ENCODE data around the gene CCDC178. TPM values are rescaled to one million over a fixed set of nuclear protein-coding genes. Genes with fewer than 3 reads are reported as not detected.

CCDC178 gene
- total and polyA plus RNA-seq, 2 donors (not counting 3 experiments of a cell fraction or from before 2014, with no cell fraction given): 0.80 to 1.6 TPM

- DNase-seq (ENCODE audit: low read depth, low spot score) (no peak), FAIRE-seq (no peak)
- no peaks in the 10 kb centered on the region for H3K4me1 ChIP-seq (ENCODE audit: control insufficient read depth, extremely low read depth, insufficient read depth, low read length)
- no peaks in the 10 kb centered on the region for H3K36me3 ChIP-seq (ENCODE audit: control insufficient read depth in 2 of 2, extremely low read depth in 1 of 2, insufficient read depth in 2 of 2, low read length in 2 of 2)
- intact Hi-C loops (cut with micrococcal nuclease): no loop called here
- no TSS peak for BruUV-seq (replicated peaks)
- H3K4me2 ChIP-seq (ENCODE audit: insufficient read depth, low read length): no peak overlapping the region
- H4K20me1 ChIP-seq (replicated peaks; ENCODE audit: control insufficient read depth, extremely low read depth, insufficient read depth, low read length): no peaks in the 10 kb centered on the region
- dilution Hi-C loops (cut with MboI; ENCODE audit: extremely low pct_ligation_motif_present, low sequenced_read_pairs): no loop called here
- no peaks in the 10 kb centered on the region for H3K27me3 ChIP-seq (ENCODE audit: control insufficient read depth in 2 of 2, insufficient read depth in 2 of 2, low read length in 2 of 2)
- no peak overlapping the region for H3K9ac ChIP-seq (replicated peaks; ENCODE audit: extremely low read depth, insufficient read depth, low read length)
- no peak for TF ChIP-seq POLR2A (IDR thresholded peaks at IDR 0.05; ENCODE audit: low read depth, low read length)
- TF ChIP-seq GATA2 (IDR thresholded peaks at IDR 0.05; ENCODE audit: insufficient read depth, insufficient read length, low read depth, low read length): no peak
- no peak for TF ChIP-seq EZH2 (IDR thresholded peaks at IDR 0.05; ENCODE audit: borderline replicate concordance, low read depth, low read length, severe bottlenecking)
- TF ChIP-seq FOS (IDR thresholded peaks at IDR 0.05; ENCODE audit: borderline replicate concordance, insufficient read depth, low read length): no peak
- H3K27ac ChIP-seq (ENCODE audit: insufficient read depth, low read depth, low read length): no peak overlapping the region
- ChIA-PET CTCF (no interaction called here), POLR2A (no interaction called here)
- no peaks in the 10 kb centered on the region for H3K9me1 ChIP-seq (replicated peaks; ENCODE audit: control insufficient read depth, extremely low read depth, insufficient read depth, low read length)
- H2AFZ ChIP-seq (ENCODE audit: low read depth, low read length): no peak overlapping the region
- H3K9me3 ChIP-seq (replicated peaks; ENCODE audit: control insufficient read depth, insufficient read depth, low read length): no peaks in the 10 kb centered on the region
- no peak overlapping the region for H3K4me3 ChIP-seq (replicated peaks in 1 of 3; ENCODE audit: insufficient read depth in 1 of 3, low read depth in 1 of 3, low read length in 3 of 3)
- no peaks in the 10 kb centered on the region for H3K79me2 ChIP-seq (ENCODE audit: control insufficient read depth, insufficient read depth, low read length)
These were observed 70.6 kb downstream of the CCDC178 start for GRCh38 chr18:33369711-33370449.

DNA sequence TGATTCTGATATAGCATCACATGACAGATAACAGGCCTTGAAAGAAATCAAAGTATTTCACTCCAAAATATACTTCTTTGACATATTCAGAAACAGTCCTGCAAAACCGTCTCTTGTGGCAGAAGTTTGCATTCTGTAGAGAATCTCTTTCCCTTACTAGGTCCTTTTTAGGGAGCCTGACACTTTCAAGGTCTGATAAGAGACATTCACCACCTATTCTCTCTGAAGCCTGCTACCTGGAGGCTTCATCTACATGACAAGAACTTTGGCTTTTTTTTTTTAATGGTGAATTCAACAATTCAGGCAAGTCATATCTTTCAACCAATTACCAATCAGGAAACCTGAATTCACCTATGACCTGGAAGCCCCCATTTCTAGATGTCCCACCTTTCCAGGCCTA lies 83.8 kb downstream of the CCDC178 start:
- no TSS peak for BruUV-seq (replicated peaks)
- H4K20me1 ChIP-seq (replicated peaks; ENCODE audit: control insufficient read depth, extremely low read depth, insufficient read depth, low read length): no peaks in the 10 kb centered on the region
- POLR2A ChIA-PET: no interaction called here
- no peak overlapping the region for H3K9ac ChIP-seq (replicated peaks; ENCODE audit: extremely low read depth, insufficient read depth, low read length)
- H3K27ac ChIP-seq (ENCODE audit: insufficient read depth, low read depth, low read length): no peak overlapping the region
- dilution Hi-C loops (cut with MboI; ENCODE audit: extremely low pct_ligation_motif_present, low sequenced_read_pairs) (no loop called here), intact Hi-C loops (cut with micrococcal nuclease) (no loop called here)
- H3K79me2 ChIP-seq (ENCODE audit: control insufficient read depth, insufficient read depth, low read length): no peaks in the 10 kb centered on the region
- DNase-seq (ENCODE audit: low read depth, low spot score) (no peak), FAIRE-seq (no peak)
- H3K36me3 ChIP-seq (ENCODE audit: control insufficient read depth in 2 of 2, extremely low read depth in 1 of 2, insufficient read depth in 2 of 2, low read length in 2 of 2): no peaks in the 10 kb centered on the region
- H3K4me1 ChIP-seq (ENCODE audit: control insufficient read depth, extremely low read depth, insufficient read depth, low read length): no peaks in the 10 kb centered on the region
- CTCF ChIA-PET: interaction anchor here (1.3 kb wide), 1 partner anchor 9 kb away, joined by 3 read pairs; no protein-coding TSS in a partner anchor
- TF ChIP-seq, protein P1, sequence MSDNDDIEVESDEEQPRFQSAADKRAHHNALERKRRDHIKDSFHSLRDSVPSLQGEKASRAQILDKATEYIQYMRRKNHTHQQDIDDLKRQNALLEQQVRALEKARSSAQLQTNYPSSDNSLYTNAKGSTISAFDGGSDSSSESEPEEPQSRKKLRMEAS (IDR thresholded peaks at IDR 0.05; ENCODE audit: insufficient read depth, insufficient read length): no peak
- no peak for TF ChIP-seq POLR2A (IDR thresholded peaks at IDR 0.05; ENCODE audit: low read depth, low read length)
- no peak for TF ChIP-seq JUN (IDR thresholded peaks at IDR 0.05; ENCODE audit: borderline replicate concordance, insufficient read depth, insufficient read length, low read depth)
- no peak for TF ChIP-seq GATA2 (IDR thresholded peaks at IDR 0.05; ENCODE audit: insufficient read depth, insufficient read length, low read depth, low read length)
- no peak for TF ChIP-seq MYC (IDR thresholded peaks at IDR 0.05; ENCODE audit: low read depth, low read length)
- TF ChIP-seq POLR2AphosphoS5 (IDR thresholded peaks at IDR 0.05; ENCODE audit: insufficient read depth, low read depth, low read length): no peak
- TF ChIP-seq, protein P2, sequence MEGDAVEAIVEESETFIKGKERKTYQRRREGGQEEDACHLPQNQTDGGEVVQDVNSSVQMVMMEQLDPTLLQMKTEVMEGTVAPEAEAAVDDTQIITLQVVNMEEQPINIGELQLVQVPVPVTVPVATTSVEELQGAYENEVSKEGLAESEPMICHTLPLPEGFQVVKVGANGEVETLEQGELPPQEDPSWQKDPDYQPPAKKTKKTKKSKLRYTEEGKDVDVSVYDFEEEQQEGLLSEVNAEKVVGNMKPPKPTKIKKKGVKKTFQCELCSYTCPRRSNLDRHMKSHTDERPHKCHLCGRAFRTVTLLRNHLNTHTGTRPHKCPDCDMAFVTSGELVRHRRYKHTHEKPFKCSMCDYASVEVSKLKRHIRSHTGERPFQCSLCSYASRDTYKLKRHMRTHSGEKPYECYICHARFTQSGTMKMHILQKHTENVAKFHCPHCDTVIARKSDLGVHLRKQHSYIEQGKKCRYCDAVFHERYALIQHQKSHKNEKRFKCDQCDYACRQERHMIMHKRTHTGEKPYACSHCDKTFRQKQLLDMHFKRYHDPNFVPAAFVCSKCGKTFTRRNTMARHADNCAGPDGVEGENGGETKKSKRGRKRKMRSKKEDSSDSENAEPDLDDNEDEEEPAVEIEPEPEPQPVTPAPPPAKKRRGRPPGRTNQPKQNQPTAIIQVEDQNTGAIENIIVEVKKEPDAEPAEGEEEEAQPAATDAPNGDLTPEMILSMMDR (IDR thresholded peaks at IDR 0.05; ENCODE audit: extremely low read depth in 1 of 2, insufficient read depth in 1 of 2, low read depth in 1 of 2, low read length in 2 of 2): no peak
- no peak for TF ChIP-seq FOS (IDR thresholded peaks at IDR 0.05; ENCODE audit: borderline replicate concordance, insufficient read depth, low read length)
- TF ChIP-seq EZH2 (IDR thresholded peaks at IDR 0.05; ENCODE audit: borderline replicate concordance, low read depth, low read length, severe bottlenecking): no peak
- no peaks in the 10 kb centered on the region for H3K9me3 ChIP-seq (replicated peaks; ENCODE audit: control insufficient read depth, insufficient read depth, low read length)
- no peaks in the 10 kb centered on the region for H3K27me3 ChIP-seq (ENCODE audit: control insufficient read depth in 2 of 2, insufficient read depth in 2 of 2, low read length in 2 of 2)
- no peak overlapping the region for H2AFZ ChIP-seq (ENCODE audit: low read depth, low read length)
- no peak overlapping the region for H3K4me3 ChIP-seq (replicated peaks in 1 of 3; ENCODE audit: insufficient read depth in 1 of 3, low read depth in 1 of 3, low read length in 3 of 3)
- no peaks in the 10 kb centered on the region for H3K9me1 ChIP-seq (replicated peaks; ENCODE audit: control insufficient read depth, extremely low read depth, insufficient read depth, low read length)
- no peak overlapping the region for H3K4me2 ChIP-seq (ENCODE audit: insufficient read depth, low read length)
